ENCODE measurements around the gene NPAT.
"Not testable (repeated sequence)": the region's sequence is repeated elsewhere in the genome, so short reads cannot be mapped to it uniquely, and the experiment has no call there.

NPAT gene

DNA sequence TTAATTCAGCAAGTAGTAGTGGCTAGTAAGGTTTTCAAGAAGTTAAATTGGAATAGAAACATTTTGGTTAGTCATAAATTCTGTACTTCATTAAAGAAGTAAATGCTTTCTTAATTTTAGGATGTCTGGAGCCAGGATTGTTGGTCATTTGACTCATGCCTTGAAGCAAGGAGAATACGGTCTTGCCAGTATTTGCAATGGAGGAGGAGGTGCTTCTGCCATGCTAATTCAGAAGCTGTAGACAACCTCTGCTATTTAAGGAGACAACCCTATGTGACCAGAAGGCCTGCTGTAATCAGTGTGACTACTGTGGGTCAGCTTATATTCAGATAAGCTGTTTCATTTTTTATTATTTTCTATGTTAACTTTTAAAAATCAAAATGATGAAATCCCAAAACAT is 75.3 kb downstream of the NPAT start:
- no peak for DNase-seq

DNA sequence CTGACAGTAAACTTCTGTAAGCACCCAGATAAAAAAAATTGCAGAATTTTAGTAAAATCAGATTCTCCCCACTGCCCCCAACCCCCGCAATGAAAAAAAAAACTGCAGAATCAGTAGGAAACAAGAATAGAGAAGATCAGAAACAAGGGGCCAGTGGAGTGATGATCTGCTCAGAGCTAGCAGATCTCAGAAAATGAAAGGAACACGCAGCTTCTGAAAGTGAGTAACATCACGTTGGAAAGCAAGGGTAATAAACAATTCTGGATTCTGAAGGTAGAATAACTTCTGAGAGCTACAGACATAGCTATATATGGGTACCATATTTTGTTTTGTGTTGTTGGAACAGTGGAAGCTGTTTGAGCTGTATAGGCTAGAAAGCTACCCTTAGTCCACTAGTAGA is 77.8 kb downstream of the NPAT start:
- no peak for DNase-seq

DNA sequence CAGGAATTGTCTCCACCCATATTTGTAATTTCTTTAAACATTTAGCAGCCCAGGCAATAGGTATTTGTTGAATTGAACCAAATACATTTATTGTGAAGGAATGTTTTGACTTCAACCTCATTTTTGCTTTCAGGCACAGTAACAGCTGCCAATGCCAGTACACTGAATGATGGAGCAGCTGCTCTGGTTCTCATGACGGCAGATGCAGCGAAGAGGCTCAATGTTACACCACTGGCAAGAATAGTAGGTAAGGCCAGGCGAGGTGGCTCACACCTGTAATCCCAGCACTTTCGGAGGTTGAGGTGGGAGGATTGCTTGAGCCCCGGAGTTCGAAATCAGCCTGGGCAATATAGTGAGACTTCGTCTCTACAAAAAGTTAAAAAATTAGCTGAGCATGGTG is 80.1 kb downstream of the NPAT start:
- no peak for DNase-seq

DNA sequence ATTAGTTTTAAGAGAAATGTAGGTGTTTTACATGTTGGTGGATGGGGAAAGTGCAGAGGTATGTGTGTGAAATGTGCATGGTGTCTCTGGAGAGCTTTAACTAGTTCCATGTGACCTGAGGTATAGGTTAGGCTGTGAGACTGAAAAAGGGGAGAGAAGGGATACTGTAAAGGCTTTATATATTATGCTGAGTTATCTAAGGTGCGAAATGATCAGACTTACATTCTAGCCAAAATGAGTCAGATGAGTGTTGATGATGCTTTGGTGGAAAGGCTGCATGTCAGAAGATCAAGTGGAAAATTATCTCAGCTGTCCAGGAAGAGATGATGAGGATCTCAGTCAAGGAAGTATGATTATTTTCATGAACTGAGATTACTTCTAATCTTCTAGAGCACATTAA is 85.2 kb downstream of the NPAT start:
- no peak for DNase-seq

DNA sequence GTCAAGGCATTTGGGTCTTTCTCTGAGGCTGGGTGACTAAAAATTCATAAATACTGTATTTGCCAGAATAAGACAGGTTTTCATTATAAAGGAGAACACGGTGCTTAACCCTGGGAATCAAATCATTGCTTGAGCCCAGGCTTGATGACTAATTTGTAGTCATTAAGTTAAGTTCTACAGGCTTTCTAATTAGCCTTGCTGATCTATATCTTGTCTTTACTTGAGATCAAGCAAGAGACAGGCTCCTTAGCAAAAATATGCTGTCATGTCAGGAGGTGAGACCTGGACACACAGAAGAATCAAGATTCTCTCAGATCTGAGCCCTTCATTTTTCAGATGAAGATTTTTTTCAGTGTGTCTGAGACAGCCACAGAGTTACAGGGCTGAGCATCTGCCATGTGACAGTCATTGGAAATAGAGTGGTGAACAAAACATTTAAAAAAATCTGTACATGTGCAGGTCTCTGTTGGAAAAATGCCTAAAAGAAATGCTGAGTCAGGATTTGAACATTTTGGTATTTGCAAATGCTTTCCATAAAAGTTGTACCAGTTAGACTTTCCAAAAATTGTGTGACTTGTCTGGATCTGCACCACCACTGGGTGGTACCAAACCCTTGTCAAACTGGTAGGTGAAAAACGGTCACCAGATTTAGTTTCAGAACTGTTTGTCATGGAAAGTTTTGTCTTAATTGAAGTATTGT is 86.4 kb downstream of the NPAT start:
- no peak for DNase-seq

DNA sequence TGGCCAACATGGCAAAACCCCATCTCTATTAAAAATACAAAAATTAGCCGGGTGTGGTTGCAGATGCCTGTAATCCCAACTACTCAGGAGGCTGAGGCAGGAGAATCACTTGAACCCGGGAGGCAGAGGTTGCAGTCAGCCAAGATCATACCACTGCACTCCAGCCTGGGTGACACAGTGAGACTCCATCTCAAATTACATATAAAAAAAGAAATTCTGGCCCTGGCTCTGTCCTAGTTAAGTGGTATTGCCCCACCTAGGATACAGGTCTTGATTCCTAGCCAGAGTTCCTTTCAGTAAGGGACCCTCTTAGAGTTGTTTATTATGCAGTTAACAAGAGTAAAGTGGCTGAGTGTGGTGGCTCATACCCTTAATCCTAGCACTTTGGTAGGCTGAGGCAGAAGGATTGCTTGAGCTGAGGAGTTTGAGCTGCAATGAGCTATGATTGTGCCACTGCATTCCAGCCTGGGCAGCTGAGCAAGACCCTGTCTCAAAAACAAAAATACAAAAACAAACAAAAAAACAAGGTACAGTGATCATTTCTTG is 89.4 kb downstream of the NPAT start:
- DNase-seq, result not testable (repeated sequence)

DNA sequence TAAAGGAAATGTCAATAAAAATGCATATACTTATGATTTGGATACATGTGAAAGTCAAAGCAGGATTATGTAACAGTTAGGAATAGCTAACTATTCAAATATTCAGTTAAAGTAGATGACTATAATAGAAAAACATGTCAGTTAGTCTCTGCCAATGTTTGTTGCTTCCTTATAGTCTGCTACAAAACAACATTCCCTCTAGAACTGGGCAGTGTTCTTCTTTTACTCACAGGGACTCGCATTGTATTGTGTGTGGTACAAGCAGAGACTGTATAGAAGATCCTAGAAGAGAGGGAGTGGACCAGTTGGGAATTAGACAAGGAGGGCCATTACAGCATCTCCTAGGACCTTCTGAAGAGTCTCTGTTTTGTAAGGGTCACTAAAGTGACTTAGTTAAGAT is 90.4 kb downstream of the NPAT start:
- DNase-seq, result no peak

DNA sequence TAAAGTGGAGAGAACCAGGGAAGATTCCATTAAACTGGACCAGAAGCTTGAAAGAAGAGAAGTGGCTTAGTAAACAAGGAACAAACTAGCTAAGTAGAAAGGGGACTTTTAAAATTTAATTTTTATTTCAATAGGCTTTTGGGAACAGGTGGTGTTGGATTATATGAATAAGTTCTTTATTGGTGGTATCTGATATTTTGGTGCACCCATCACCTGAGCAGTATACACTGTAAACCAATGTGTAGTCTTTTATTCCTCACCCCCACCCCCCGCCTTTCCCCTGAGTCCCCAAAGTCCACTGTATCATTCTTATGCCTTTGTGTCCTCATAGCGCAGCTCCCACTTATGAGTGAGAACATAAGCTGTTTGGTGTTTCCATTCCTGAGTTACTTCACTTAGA is 93.7 kb downstream of the NPAT start:
- DNase-seq, result no peak

DNA sequence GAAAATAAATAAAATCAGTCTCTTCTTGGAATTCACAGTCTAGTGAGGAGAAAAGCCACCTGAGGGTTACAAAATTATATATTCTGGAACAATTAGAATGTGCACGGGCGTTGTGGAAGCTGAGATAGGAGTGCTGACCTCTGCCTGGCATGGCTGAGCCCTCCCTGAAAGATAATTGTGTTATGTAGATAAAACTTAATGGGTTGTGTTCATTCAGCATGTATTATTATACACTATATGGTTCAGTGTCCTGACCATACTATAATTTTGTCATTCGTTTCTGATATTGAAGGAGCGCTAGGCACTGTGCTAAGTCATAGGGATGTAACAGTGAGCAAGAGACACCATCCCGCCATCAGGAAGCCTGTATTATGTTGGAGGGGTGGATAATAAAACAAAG is 97.3 kb downstream of the NPAT start:
- no peak for DNase-seq

DNA sequence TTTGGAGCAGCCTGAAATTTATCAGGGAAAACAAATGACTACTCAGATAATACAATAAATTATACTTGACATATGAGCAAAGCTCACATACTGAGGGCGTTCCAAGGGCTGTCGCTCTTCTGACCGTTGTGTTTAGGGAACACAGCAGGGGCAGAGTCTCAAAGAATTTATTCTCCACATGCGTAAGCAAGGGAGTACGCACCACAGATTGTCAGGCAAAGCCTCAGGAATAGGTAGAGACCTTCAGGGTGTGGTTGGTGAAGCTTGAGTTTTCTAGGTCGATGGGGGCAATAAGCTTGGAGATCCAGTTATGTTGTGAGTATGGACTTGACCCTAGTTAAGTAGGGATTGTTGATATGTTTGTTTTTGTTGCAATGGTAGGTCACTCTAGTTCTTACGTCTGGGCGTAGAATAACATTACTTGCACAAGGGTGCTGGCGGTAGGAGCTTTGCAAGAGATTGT is 100.2 kb downstream of the NPAT start:
- no peak for DNase-seq

DNA sequence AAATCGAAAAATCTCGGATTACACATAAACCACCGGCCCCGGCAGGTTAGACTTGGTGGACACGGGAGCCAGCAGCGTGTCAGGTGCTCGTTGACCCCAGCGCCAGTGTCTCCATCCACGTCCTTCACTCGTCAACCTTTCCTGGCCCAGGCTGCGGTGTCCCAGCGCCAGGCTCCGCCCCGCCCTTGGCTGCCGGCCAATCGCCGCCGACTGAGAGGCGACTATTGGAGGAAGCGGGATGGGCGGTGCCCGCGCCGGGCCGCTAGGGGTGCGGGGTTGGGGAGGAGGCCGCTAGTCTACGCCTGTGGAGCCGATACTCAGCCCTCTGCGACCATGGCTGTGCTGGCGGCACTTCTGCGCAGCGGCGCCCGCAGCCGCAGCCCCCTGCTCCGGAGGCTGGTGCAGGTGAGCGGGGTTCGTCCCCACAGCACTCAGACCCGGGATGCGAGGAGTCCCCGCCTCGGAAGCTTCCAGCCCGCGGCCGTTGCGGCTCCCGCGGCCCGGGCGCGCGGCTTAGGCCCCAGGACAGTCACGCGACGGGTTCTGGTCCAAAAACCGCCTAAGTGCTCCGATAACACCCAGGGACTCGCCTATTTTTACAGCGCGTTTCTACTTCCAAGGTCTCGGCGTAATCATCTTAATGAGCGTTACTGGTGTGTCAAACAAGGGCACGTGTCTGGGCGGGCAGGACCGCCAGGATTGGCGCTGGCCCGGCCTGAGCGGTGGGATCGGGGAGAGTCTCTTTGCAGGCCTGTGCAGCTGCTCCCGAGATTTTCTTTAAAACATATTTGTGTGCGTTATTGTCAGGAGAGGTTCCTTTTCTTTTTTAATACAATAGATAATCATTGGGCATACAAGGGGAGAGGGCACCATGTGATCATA is 100.9 kb downstream of the NPAT start, which contains the start of gene ACAT1:
TSS of gene ACAT1 (plus strand) at position 294 of the 882 bp plus-strand sequence. CDS start at position 334, 40 bp downstream.
- DNase-seq, result peak; percentile 71

DNA sequence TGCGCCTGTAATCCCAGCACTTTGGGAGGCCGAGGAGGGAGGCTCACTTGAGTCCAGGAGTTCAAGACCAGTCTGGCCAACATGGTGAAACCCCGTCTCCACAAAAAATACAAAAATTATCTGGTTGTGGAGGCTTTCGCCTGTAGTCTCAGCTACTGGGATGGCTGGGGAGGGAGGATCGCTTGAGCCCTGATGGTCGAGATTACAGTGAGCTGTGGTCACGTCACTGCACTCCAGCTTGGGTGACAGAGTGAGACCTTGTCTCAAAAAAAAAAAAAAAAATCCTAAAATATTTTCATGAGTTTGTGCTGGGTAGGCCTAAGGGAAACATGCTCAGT is 101.5 kb downstream of the NPAT start:
- DNase-seq, result not testable (repeated sequence)

DNA sequence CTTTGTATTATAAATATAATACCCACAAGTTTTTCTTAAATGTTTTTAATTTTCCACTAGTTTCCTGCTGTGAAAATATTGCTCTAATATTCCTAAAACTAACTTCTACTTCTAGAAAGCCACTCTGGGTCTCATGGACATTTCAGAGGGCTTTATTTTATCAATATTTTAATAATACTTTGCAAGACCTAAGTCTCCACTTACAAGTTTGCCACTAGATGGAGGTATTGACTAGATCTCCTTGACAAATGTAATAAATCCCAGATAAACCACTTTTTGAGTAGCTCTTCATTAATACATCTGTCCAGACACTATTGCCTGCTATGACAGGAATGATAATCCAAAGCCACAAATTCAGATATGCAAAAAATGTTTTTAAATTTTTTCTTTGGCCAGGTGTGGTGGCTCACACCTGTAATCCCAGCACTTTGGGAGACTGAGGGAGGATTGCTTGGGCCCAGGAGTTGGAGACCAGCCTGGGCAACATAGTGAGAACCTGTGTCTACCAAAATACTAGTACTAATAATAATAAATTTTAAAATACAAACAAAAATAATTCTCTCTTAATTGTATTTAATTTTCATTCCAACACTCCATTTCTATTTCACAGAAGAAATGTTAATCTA is 104.6 kb downstream of the NPAT start:
- no peak for DNase-seq

DNA sequence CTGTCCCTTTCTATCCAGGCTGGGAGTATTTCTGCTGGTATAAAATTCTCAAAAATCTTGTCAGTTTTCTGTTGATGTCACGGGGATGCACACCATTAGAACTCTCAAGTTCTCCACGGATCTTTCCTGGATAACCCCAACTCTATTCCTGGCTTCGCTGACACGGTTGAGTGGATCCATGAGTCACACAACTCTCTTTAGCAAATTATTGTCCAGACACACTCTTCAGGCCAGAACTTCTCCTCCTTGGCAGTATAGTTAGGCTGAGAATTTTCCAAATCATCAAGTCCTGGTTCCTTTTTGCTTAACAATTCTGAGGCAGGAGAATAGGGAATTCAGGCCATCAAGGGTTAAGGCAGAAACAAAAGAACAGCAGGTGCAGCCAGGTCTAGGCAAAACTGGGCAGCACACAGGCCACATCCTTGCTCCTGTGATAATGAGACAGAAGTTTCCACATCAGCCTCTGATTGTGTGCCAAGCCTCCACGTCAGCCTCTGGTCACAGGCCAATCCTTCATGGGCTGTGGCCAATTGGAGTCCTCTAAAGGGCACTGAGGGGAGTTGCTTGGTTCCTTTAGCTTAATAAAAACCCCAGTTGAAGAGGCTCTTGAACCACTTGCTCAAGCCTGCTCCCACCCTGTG is 106.8 kb downstream of the NPAT start:
- peak; percentile 7 for DNase-seq

DNA sequence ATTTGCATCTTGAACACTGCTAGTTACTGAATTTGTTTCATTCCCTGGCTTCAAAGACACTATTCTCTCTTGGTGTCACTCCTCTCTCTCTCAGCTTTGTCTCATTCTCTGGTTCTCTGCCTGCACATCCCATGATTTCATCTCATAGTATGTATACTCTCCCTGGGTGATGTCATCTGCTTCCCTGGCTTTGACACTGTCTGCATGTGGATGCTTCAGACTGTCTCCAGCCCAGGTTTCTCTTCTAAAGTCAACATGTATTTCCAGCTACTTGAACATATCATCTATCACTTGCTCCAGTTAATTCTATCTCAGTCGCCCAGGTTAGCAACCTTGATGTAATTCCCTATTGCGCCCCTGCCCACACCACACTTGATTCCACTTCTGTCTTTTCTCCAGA is 110.4 kb downstream of the NPAT start:
- no peak for DNase-seq

DNA sequence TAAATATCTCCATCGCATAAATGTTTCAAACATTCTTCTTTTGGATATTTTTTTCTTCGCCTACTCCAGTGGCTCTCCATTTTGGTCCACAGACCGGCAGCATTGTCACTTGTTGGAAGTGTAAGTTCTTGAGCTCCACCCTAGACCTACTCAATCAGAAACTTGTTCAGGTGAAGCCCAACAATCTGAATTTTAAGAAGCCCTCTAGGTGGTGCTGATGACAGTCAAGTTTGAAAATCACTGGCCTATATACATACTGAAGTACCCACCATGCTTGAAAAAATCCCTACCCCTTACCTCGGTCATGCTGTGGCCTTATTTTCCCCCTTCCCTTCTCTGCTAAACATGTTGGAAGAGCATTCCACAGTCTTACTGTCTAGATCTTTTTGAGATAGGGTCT is 111.3 kb downstream of the NPAT start:
- no peak for DNase-seq

All from T1000 (cell line).